ENCODE data around the gene GSG1L2. TPM values are rescaled to one million over a fixed set of nuclear protein-coding genes. Genes with fewer than 3 reads are reported as not detected.
A peak's percentile ranks its signal among the peaks of the same experiment; 100 is the strongest.

The GSG1L2 gene
- total RNA-seq, 1 experiment from 2014 or later: not detected

DNA sequence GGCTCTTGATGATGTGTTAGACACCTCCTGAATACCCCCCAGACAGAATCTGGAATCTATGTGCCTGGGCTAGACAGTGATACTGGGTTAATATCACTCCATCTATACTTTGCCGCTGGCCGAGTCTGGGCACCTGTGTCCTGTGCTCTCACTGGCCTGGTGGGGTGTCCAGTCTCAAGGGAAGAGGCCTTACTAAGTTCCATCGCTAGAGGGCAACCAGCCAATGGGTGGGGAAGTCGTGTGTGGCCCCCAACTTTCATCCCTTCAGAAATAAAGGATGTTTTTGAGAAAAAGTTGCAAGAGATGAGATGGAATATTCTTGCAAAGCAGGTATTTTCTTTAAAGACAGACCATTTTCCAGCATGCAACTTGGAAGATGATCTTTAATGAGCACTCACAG, 2.2 kb upstream of the GSG1L2 start:
- Mint-ChIP-seq H3K9me3 (ENCODE audit: unreplicated experiment) (peaks cover 8% of the 10 kb centered on the region), H3K36me3 (ENCODE audit: insufficient read depth, unreplicated experiment) (no peaks in the 10 kb centered on the region), H3K27me3 (ENCODE audit: insufficient read depth, unreplicated experiment) (no peaks in the 10 kb centered on the region), H3K27ac (ENCODE audit: low read depth, unreplicated experiment) (no peak overlapping the region), H3K4me3 (ENCODE audit: unreplicated experiment) (no peak overlapping the region), H3K4me1 (ENCODE audit: insufficient read depth, unreplicated experiment) (no peaks in the 10 kb centered on the region)
- no TSS peak for BruUV-seq (replicated peaks)
- no peak for DNase-seq (ENCODE audit: unreplicated experiment)
- CTCF ChIA-PET: no interaction called here
- intact Hi-C loops (cut with micrococcal nuclease): no loop called here
- TF ChIP-seq CTCF (IDR thresholded peaks at IDR 0.05; ENCODE audit: unreplicated experiment): no peak
- POLR2A ChIA-PET: no interaction called here

GRCh38 chr17:9820448-9820847, 1.4 kb downstream of the GSG1L2 start:
- Mint-ChIP-seq H3K27me3 (ENCODE audit: insufficient read depth, unreplicated experiment) (no peaks in the 10 kb centered on the region), H3K4me3 (ENCODE audit: unreplicated experiment) (no peak overlapping the region), H3K9me3 (ENCODE audit: unreplicated experiment) (peaks cover 16% of the 10 kb centered on the region), H3K27ac (ENCODE audit: low read depth, unreplicated experiment) (no peak overlapping the region), H3K4me1 (ENCODE audit: insufficient read depth, unreplicated experiment) (no peaks in the 10 kb centered on the region), H3K36me3 (ENCODE audit: insufficient read depth, unreplicated experiment) (no peaks in the 10 kb centered on the region)
- CTCF ChIA-PET: interaction anchor here (0.6 to 0.7 kb wide), 2 partner anchors 22 to 303 kb away, joined by 3 read pairs; no protein-coding TSS in a partner anchor
- TF ChIP-seq CTCF (IDR thresholded peaks at IDR 0.05; ENCODE audit: unreplicated experiment): no peak
- intact Hi-C loops (cut with micrococcal nuclease): no loop called here
- POLR2A ChIA-PET: no interaction called here
- no TSS peak for BruUV-seq (replicated peaks)
- DNase-seq (ENCODE audit: unreplicated experiment): no peak

DNA sequence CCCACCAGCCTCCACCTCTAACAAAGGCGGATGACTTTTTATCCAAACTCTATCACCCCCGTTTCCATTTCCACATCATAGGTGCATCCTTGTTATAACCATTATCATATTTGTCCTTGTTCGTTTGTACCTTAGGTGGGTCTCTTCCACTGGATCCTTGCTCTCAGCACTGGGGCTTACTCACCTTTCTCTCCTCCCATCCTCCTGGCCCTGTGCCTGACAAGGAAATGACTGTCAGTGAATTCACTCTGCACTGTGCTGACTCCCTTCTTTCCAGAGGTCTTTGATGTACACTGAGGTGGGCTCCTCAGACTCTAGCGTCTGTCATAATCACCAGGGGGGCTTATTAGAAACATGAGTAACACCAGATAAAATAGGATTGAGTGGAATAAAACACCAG, 3.1 kb downstream of the GSG1L2 start:
- Mint-ChIP-seq H3K9me3 (ENCODE audit: unreplicated experiment) (peaks cover 16% of the 10 kb centered on the region), H3K4me1 (ENCODE audit: insufficient read depth, unreplicated experiment) (no peaks in the 10 kb centered on the region), H3K27me3 (ENCODE audit: insufficient read depth, unreplicated experiment) (no peaks in the 10 kb centered on the region), H3K27ac (ENCODE audit: low read depth, unreplicated experiment) (no peak overlapping the region), H3K36me3 (ENCODE audit: insufficient read depth, unreplicated experiment) (no peaks in the 10 kb centered on the region), H3K4me3 (ENCODE audit: unreplicated experiment) (no peak overlapping the region)
- peak; percentile 66 for DNase-seq (ENCODE audit: unreplicated experiment)
- POLR2A ChIA-PET: no interaction called here
- BruUV-seq (replicated peaks): no TSS peak
- no peak for TF ChIP-seq CTCF (IDR thresholded peaks at IDR 0.05; ENCODE audit: unreplicated experiment)
- CTCF ChIA-PET: no interaction called here
- intact Hi-C loops (cut with micrococcal nuclease): no loop called here

GRCh38 chr17:9817086-9817485, 4.8 kb downstream of the GSG1L2 start:
- no peak overlapping the region for H3K27ac Mint-ChIP-seq (ENCODE audit: low read depth, unreplicated experiment)
- no peaks in the 10 kb centered on the region for H3K4me1 Mint-ChIP-seq (ENCODE audit: insufficient read depth, unreplicated experiment)
- no TSS peak for BruUV-seq (replicated peaks)
- no peaks in the 10 kb centered on the region for H3K36me3 Mint-ChIP-seq (ENCODE audit: insufficient read depth, unreplicated experiment)
- no peak overlapping the region for H3K4me3 Mint-ChIP-seq (ENCODE audit: unreplicated experiment)
- no peaks in the 10 kb centered on the region for H3K27me3 Mint-ChIP-seq (ENCODE audit: insufficient read depth, unreplicated experiment)
- POLR2A ChIA-PET: interaction anchor here (0.7 kb wide), 1 partner anchor 1800 kb away, joined by 4 read pairs; no protein-coding TSS in a partner anchor
- H3K9me3 Mint-ChIP-seq (ENCODE audit: unreplicated experiment): peaks cover 8% of the 10 kb centered on the region
- DNase-seq (ENCODE audit: unreplicated experiment): peak; percentile 48
- TF ChIP-seq CTCF (IDR thresholded peaks at IDR 0.05; ENCODE audit: unreplicated experiment): no peak
- CTCF ChIA-PET: interaction anchor here (0.5 to 0.6 kb wide), 4 partner anchors 62 to 804 kb away, joined by 3 to 5 read pairs (median 4); no protein-coding TSS in a partner anchor
- intact Hi-C loops (cut with micrococcal nuclease): no loop called here

Data from MCF 10A (cell line).